ENCODE results near the gene CUL1. TPM values are rescaled to one million over a fixed set of nuclear protein-coding genes. Genes with fewer than 3 reads are reported as not detected.

CUL1 gene
- total RNA-seq, 4 donors from 2014 or later = 80.6 to 83.7 (median 82.8) TPM

GRCh38 chr7:148794476-148794875 lies 95.8 kb downstream of the CUL1 start:
- Histone ChIP-seq H3K36me3 (peaks cover 4 to 99% of the 10 kb centered on the region in 2 donors), H3K4me1 (no peaks in the 10 kb centered on the region), H3K9me3 (no peaks in the 10 kb centered on the region), H3K4me3 (no peak overlapping the region), H3K27ac (no peak overlapping the region), H3K27me3 (no peaks in the 10 kb centered on the region)
- 97% methylated on average over 3 of the region's 3 CpGs for WGBS, 2 donors (ENCODE audit: low coverage in 1 of 2)
- TF ChIP-seq, protein P1, sequence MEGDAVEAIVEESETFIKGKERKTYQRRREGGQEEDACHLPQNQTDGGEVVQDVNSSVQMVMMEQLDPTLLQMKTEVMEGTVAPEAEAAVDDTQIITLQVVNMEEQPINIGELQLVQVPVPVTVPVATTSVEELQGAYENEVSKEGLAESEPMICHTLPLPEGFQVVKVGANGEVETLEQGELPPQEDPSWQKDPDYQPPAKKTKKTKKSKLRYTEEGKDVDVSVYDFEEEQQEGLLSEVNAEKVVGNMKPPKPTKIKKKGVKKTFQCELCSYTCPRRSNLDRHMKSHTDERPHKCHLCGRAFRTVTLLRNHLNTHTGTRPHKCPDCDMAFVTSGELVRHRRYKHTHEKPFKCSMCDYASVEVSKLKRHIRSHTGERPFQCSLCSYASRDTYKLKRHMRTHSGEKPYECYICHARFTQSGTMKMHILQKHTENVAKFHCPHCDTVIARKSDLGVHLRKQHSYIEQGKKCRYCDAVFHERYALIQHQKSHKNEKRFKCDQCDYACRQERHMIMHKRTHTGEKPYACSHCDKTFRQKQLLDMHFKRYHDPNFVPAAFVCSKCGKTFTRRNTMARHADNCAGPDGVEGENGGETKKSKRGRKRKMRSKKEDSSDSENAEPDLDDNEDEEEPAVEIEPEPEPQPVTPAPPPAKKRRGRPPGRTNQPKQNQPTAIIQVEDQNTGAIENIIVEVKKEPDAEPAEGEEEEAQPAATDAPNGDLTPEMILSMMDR (IDR thresholded peaks at IDR 0.05) = no peak
- ATAC-seq = no peak

DNA sequence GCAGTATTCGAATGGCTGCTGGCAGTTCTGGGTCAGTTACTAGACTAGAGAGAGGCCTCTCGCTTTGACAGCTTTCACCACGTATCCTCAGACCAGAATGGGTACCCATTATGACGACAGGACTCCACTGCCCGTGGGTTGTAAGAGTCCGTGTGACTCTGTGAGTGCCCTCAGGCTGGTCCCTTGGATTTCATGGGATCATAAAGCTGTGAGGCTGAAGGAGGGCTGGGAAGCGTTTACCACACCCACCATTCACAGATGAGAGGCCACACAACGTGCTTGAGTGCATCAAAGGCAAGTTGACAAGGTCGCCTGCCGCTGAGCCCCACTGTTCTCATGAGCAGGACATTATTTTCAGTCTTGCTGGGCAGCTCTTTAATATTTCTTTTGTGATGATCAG lies 98.1 kb downstream of the CUL1 start:
- Histone ChIP-seq H3K36me3 (peaks cover 0 to 99% of the 10 kb centered on the region in 2 donors), H3K4me3 (no peak overlapping the region), H3K4me1 (no peaks in the 10 kb centered on the region), H3K9me3 (no peaks in the 10 kb centered on the region), H3K27ac (no peak overlapping the region), H3K27me3 (no peaks in the 10 kb centered on the region)
- 98% methylated on average over 6 of the region's 10 CpGs; no CpG with 5 or more reads in 1 of the 2 donors for WGBS, 2 donors (ENCODE audit: low coverage in 1 of 2)
- TF ChIP-seq POLR2A (IDR thresholded peaks at IDR 0.05) (no peak), POLR2AphosphoS5 (IDR thresholded peaks at IDR 0.05) (no peak), EP300 (IDR thresholded peaks at IDR 0.05) (no peak)
- TF ChIP-seq, protein P1 (IDR thresholded peaks at IDR 0.05) = no peak
- ATAC-seq = no peak

DNA sequence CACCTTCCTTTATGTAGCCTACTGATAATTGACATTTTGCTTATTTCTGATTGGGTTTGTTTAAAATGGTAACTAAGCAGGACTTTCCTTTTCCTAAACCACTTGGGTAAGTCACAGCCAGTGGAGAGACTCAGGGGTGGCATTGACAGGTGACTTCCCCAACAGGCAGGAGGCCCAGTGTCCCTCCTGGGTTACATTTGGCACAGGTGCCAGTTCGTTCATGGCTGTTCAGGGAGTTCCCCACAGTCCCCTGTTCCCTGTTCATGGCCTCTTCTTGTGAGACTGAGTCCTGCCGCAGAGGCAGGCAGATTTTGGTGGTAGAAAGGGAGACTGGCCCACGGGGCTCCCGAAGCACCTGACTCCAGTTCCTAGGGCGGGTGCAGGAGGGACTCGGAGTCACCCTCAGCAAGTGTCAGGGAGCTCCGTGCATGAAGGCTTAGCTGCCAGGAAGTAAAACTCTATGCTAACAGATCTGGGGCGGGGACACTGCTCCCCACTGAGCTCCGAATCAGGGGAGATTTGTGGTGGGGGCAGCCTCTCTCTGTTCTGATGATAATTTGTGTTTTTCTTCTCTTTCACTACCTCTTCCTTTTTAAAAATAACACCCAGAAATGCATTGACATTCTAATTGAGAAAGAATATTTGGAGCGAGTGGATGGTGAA lies 101.3 kb downstream of the CUL1 start:
- ATAC-seq = no peak
- peaks cover 0 to 87% of the 10 kb centered on the region in 2 donors for H3K36me3 ChIP-seq
- WGBS, 2 donors (ENCODE audit: low coverage in 1 of 2) = 76 to 82% methylated on average over 2 to 3 of the region's 10 CpGs

DNA sequence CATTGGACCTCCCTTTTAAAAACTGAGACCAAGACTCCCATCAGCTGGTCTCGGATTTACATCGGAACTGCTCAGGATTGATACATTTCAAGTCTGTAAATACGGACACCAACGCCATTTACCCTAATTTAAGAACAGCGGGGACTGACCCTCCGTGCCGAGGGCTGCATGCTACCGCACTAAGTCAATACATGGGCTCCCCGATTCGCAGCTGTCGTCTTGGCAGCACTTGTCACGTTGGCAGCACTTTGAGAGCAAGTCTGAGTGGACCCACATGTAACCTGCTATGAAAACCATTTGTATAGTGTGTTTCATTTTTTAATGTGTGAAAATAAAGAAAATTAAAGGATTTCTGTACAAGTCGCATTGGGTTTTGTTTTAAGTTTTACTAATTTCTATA lies 102.0 kb downstream of the CUL1 start:
- no peak overlapping the region for H3K27ac ChIP-seq
- H3K27me3 ChIP-seq = no peaks in the 10 kb centered on the region
- no peaks in the 10 kb centered on the region for H3K4me1 ChIP-seq
- 86 to 89% methylated on average over 8 to 12 of the region's 13 CpGs for WGBS, 2 donors (ENCODE audit: low coverage in 1 of 2)
- H3K36me3 ChIP-seq = peaks cover 0 to 80% of the 10 kb centered on the region in 2 donors
- no peak overlapping the region for H3K4me3 ChIP-seq
- ATAC-seq = no peak
- no peaks in the 10 kb centered on the region for H3K9me3 ChIP-seq
- TF ChIP-seq POLR2AphosphoS5 (IDR thresholded peaks at IDR 0.05) (no peak), EP300 (IDR thresholded peaks at IDR 0.05) (no peak), POLR2A (IDR thresholded peaks at IDR 0.05) (no peak)
- TF ChIP-seq, protein P1 (IDR thresholded peaks at IDR 0.05) = no peak

More for the DNA sequence above, 101.3 kb downstream of the CUL1 start:
- Histone ChIP-seq H3K4me3 (no peak overlapping the region), H3K27ac (no peak overlapping the region), H3K27me3 (no peaks in the 10 kb centered on the region), H3K4me1 (no peaks in the 10 kb centered on the region), H3K9me3 (no peaks in the 10 kb centered on the region)
- TF ChIP-seq POLR2A (IDR thresholded peaks at IDR 0.05) (no peak), POLR2AphosphoS5 (IDR thresholded peaks at IDR 0.05) (no peak), EP300 (IDR thresholded peaks at IDR 0.05) (no peak)
- TF ChIP-seq, protein P1 (IDR thresholded peaks at IDR 0.05) = no peak

- no peak overlapping the region for H3K4me3 ChIP-seq
- no peaks in the 10 kb centered on the region for H3K27me3 ChIP-seq
- WGBS, 2 donors (ENCODE audit: low coverage in 1 of 2) = 82 to 100% methylated on average over 1 to 7 of the region's 10 CpGs
- H3K4me1 ChIP-seq = no peaks in the 10 kb centered on the region
- TF ChIP-seq POLR2A (IDR thresholded peaks at IDR 0.05) (no peak), EP300 (IDR thresholded peaks at IDR 0.05) (no peak), POLR2AphosphoS5 (IDR thresholded peaks at IDR 0.05) (no peak)
- TF ChIP-seq, protein P1 (IDR thresholded peaks at IDR 0.05) = no peak
- H3K27ac ChIP-seq = no peak overlapping the region
- H3K9me3 ChIP-seq = no peaks in the 10 kb centered on the region
- peaks cover 0 to 72% of the 10 kb centered on the region in 2 donors for H3K36me3 ChIP-seq
- no peak for ATAC-seq
Measured at GRCh38 chr7:148802101-148802493, 103.4 kb downstream of the CUL1 start.

All from gastroesophageal sphincter (tissue), 4 donors.